NB4 (cell line): ENCODE data around the gene CFAP221.

Experiments
- DNase-seq: peaks from one replicate; pipeline ENCODE4 v3.0.0; 2010; ENCODE audit warnings: low read depth
- H3K4me3 ChIP-seq: one replicate; pipeline ENCODE4 v1.5.1; 2011; ENCODE audit warnings: mild to moderate bottlenecking, low read depth, low read length, moderate library complexity
- MYC ChIP-seq: IDR thresholded peaks from 2 replicates; pipeline ENCODE4 v1.6.1; 2011; ENCODE audit warnings: low read depth, low read length
- POLR2A ChIP-seq: IDR thresholded peaks from 2 replicates; pipeline ENCODE4 v1.6.1; 2011; ENCODE audit warnings: mild to moderate bottlenecking; ENCODE audit not compliant: insufficient read length; ENCODE audit errors: extremely low read depth
- TF ChIP-seq, protein P1 (sequence below): IDR thresholded peaks from one replicate; pipeline ENCODE4 v1.5.1; 2012; ENCODE audit warnings: low read depth, low read length
- TF ChIP-seq, protein P2 (sequence below): IDR thresholded peaks from 2 replicates; pipeline ENCODE4 v1.6.1; 2011; ENCODE audit warnings: low read depth, low read length

CFAP221 gene

DNA sequence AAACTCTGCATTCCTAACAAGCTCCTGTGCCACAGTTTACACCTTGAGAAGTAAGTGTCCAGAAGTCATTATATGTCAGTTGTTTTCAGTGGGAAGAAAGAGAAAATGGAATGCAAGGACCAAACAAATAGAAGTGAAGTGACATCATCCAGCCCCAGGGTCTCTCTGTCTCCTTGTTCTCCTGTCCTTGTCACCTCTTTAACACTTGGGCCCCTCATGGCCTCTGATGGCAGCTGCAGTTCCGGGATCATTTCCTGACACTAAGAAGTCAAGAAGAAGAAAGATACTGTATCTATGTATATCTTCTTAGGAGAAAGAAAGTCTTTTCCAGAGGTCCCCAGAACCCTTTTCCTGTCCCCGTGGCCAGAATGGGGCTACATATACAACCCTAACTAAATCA lies 2.8 kb upstream of the CFAP221 start:
- no peak for DNase-seq
- TF ChIP-seq, protein P1, sequence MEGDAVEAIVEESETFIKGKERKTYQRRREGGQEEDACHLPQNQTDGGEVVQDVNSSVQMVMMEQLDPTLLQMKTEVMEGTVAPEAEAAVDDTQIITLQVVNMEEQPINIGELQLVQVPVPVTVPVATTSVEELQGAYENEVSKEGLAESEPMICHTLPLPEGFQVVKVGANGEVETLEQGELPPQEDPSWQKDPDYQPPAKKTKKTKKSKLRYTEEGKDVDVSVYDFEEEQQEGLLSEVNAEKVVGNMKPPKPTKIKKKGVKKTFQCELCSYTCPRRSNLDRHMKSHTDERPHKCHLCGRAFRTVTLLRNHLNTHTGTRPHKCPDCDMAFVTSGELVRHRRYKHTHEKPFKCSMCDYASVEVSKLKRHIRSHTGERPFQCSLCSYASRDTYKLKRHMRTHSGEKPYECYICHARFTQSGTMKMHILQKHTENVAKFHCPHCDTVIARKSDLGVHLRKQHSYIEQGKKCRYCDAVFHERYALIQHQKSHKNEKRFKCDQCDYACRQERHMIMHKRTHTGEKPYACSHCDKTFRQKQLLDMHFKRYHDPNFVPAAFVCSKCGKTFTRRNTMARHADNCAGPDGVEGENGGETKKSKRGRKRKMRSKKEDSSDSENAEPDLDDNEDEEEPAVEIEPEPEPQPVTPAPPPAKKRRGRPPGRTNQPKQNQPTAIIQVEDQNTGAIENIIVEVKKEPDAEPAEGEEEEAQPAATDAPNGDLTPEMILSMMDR: no peak
- no peak for TF ChIP-seq POLR2A
- no peak for TF ChIP-seq MYC
- TF ChIP-seq, protein P2, sequence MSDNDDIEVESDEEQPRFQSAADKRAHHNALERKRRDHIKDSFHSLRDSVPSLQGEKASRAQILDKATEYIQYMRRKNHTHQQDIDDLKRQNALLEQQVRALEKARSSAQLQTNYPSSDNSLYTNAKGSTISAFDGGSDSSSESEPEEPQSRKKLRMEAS: no peak
- no peak overlapping the region for H3K4me3 ChIP-seq

DNA sequence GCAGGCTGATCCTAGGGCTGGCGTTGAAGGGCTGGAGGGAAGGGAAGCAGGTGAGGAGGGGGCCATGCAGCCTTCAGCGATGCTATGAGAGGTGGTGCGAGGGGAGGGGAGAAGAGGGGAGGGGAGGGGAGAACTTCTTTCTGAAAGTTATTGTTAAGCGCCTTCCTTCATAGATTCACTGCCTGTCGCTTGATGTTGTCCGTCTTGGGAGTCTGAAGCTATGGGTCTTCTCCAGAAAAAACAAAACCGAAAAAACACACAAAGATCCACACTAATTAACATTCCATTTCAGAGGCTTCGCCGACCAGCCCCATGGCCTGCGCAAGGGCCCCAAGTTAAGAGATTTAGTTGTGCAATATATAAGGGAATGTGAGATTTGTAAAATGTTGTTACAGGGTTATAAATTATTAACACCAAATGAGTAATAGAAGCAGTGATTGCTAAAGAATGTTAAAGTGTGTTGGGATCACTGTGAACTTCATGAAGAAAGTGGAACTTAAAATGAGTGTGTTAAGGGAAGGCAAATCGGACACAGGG lies 758 bp downstream of the CFAP221 start:
- no peak for DNase-seq
- no peak overlapping the region for H3K4me3 ChIP-seq
- TF ChIP-seq POLR2A (no peak), MYC (no peak)
- TF ChIP-seq, protein P2: no peak
- TF ChIP-seq, protein P1: no peak

DNA sequence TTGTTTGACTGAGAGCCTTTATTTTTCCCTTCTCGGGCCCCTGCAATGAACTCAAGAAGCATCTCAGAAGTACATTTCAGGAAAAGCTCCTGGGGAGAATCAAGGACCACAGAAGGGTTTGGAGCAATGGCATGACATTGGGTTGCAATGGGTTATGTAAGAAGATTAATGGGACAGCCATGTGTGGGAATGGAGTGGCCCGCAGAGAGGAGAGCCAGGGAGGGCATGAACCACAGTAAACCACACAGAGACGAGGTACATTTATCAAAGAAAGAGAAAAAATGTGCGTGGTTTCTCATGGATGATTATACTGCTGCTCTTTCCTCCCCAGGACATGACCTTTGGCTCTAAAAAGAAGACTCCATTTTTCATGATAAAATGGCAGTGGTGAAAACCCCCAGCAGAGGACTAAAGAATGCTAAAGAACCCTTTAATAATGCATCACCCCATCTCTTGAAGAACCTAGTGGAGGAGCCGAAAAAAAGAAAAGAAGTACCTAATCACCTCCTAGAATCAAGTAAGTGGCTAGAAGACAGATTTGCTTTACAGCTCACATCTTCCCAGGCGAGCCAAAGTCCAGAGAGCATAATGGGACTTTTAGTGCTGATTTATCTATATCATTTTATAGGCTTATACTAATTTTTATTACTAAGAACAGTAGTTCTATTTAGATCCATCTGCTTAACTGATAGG lies 1.7 kb downstream of the CFAP221 start:
- TF ChIP-seq, protein P2: no peak
- TF ChIP-seq, protein P1: no peak
- TF ChIP-seq MYC (no peak), POLR2A (no peak)
- DNase-seq: no peak

DNA sequence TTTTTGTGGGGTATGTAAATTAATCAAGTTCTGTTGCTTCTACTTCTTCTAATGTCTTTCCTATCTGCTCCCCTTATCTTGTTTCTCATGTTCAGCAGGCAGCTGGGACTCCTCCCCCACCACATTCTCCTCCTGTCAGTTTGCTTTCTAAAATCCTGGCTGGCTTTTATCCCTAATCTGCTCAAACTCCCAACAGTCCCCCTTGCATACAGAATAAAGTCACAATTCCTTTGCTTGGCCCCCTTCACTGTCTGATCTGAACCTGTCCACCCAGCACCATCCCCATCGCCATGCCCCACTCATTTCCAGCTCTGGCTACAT lies 2.2 kb downstream of the CFAP221 start:
- no peak for DNase-seq
- no peak overlapping the region for H3K4me3 ChIP-seq
- TF ChIP-seq MYC: no peak
- TF ChIP-seq, protein P1: no peak
- TF ChIP-seq POLR2A: no peak
- TF ChIP-seq, protein P2: no peak

More for the DNA sequence above, 1.7 kb downstream of the CFAP221 start:
- no peak overlapping the region for H3K4me3 ChIP-seq

DNA sequence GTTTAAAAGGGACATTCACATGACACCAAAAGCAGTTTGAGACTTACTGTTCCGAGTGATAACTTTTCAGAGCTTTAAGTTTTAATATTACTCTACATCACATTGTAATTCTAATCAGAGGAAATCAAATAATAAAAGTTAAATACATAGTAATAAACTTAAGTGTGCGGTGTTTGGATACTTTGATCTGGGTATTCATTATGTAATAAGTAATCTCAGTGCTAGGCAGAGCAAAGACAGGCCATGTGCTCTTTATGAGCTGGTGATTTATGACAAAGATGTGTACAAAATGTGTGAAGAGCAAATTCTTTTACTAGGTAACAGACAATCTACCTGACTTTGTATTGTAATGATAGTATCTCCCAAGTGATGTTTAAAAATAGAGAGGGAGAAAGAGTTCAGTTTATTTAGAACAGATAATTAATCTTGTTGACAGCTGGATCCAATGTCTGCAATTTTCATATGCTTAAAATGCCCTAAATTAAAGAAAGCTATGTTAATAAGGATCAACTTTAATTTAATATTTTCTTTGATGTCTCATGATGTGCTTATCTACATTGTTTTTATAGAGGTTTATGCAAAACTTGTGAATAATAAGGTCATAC lies 4.4 kb downstream of the CFAP221 start:
- H3K4me3 ChIP-seq: no peak overlapping the region
- TF ChIP-seq, protein P2: no peak
- TF ChIP-seq, protein P1: no peak
- TF ChIP-seq MYC (no peak), POLR2A (no peak)
- DNase-seq: no peak
